GM21447 (cell line): ENCODE data around the gene PROSER3.

ENCODE experiments used
- ATAC-seq: cut with Tn5 transposase; IDR thresholded peaks from one replicate; pipeline ENCODE4 v1.9.1; 2021; ENCODE audit not compliant: unreplicated experiment

The PROSER3 gene

DNA sequence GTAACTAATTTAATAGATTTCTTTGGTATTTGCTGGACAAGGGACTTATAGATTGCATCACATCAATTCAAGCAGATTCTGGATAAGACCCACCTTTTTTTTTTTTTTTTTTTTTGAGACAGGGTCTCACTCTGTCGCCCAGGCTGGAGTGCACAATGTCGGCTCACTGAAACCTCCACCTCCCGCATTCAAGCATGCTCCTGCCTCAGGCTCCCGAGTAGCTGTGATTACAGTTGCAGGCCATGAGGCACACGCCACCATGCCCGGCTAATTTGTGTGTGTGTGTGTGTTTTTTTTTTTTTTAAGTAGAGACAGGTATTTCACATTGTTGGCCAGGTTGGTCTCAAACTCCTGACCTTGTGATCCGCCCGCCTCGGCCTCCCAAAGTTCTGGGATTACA is 58.9 kb downstream of the PROSER3 start:
- ATAC-seq: no peak

DNA sequence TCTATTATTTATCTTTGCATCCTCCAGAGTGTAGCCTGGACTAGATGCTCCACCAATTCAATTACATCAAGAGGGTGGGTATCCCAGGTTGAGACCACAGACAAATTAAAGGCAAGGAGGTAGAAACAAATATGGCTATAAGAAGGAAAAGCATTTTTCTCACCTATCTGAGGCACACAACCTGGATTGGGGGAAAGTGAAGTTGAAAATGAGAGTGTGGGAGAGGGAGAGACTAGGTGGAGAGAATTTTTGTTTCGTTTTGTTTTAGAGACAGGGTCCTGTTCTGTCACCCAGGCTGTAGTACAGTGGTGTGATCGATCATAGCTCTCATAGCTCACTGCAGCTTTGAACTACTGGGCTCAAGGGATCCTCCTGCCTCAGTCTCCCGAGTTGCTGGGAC is 60.5 kb downstream of the PROSER3 start:
- ATAC-seq: no peak
